WTC11 (cell line): Measurements from ENCODE around the gene CD2. TPM values are rescaled to one million over a fixed set of nuclear protein-coding genes. Genes with fewer than 3 reads are reported as not detected.

ENCODE experiments used
- ATAC-seq: fragments of 200-7000 bp; cut with Tn5 transposase; 2 replicates; pipeline ENCODE4 v1.10.0; 2021; ENCODE audit warnings: mild to moderate bottlenecking, moderate library complexity
- CTCF ChIA-PET: fragments of 300-600 bp; sonication (Branson Sonifier 250); formaldehyde crosslinking; loops from one replicate; lab custom pipeline; 2021; ENCODE audit warnings: antibody characterized with exemption; lab: Charles Lee
- POLR2A ChIA-PET: fragments of 350-600 bp; sonication (Branson Sonifier 250); formaldehyde crosslinking; loops from one replicate; lab custom pipeline; 2021; ENCODE audit warnings: antibody characterized with exemption; lab: Charles Lee
- DNase-seq: peaks from one replicate; pipeline ENCODE4 v3.0.0; 2021; ENCODE audit warnings: low spot score
- H3K27ac Mint-ChIP-seq: 2 replicates; pipeline ENCODE4 v1.8.0; 2021; ENCODE audit warnings: mixed read lengths
- H3K27me3 Mint-ChIP-seq: 2 replicates; pipeline ENCODE4 v1.8.0; 2021; ENCODE audit warnings: low read depth, mild to moderate bottlenecking, moderate library complexity, mixed read lengths
- H3K36me3 Mint-ChIP-seq: 2 replicates; pipeline ENCODE4 v1.8.0; 2021; ENCODE audit warnings: mixed read lengths
- H3K4me1 Mint-ChIP-seq: 2 replicates; pipeline ENCODE4 v1.8.0; 2022; ENCODE audit warnings: mixed read lengths
- H3K4me3 Mint-ChIP-seq: 2 replicates; pipeline ENCODE4 v1.8.0; 2021; ENCODE audit warnings: mild to moderate bottlenecking, moderate library complexity, mixed read lengths
- H3K9me3 Mint-ChIP-seq: 2 replicates; pipeline ENCODE4 v1.8.0; 2021; ENCODE audit warnings: mixed read lengths
- CBFB ChIP-seq: sonication (generic); formaldehyde crosslinking; IDR thresholded peaks from 2 replicates; pipeline ENCODE4 v1.8.1; 2022; ENCODE audit warnings: mild to moderate bottlenecking, low read depth, missing genetic modification reagents
- EMX1 ChIP-seq: fragments of 250-450 bp; sonication (Bioruptor Pico); IDR thresholded peaks from 2 replicates; pipeline ENCODE4 v1.8.0; 2021; ENCODE audit warnings: mild to moderate bottlenecking
- GABPB1 ChIP-seq: sonication (generic); formaldehyde crosslinking; IDR thresholded peaks from 2 replicates; pipeline ENCODE4 v1.8.1; 2023; ENCODE audit warnings: mild to moderate bottlenecking, missing genetic modification reagents
- GTF2I ChIP-seq: fragments of 250-450 bp; sonication (Bioruptor Pico); conservative IDR thresholded peaks from 2 replicates; pipeline ENCODE4 v1.4.0; 2021; ENCODE audit warnings: mild to moderate bottlenecking
- JAZF1 ChIP-seq: fragments of 250-450 bp; sonication (Bioruptor Pico); IDR thresholded peaks from 2 replicates; pipeline ENCODE4 v1.9.0; 2021; ENCODE audit warnings: moderate library complexity, mild to moderate bottlenecking, inconsistent platforms
- JUN ChIP-seq: sonication (generic); formaldehyde crosslinking; IDR thresholded peaks from 2 replicates; pipeline ENCODE4 v1.8.0; 2023; ENCODE audit warnings: mild to moderate bottlenecking, missing genetic modification reagents
- NFATC4 ChIP-seq: fragments of 250-450 bp; sonication (Bioruptor Pico); IDR thresholded peaks from 2 replicates; pipeline ENCODE4 v1.9.0; 2021; ENCODE audit warnings: mild to moderate bottlenecking
- NR1H2 ChIP-seq: sonication (generic); formaldehyde crosslinking; IDR thresholded peaks from 2 replicates; pipeline ENCODE4 v1.9.0; 2021; ENCODE audit warnings: mild to moderate bottlenecking, moderate library complexity, missing genetic modification reagents
- NR3C1 ChIP-seq: sonication (generic); formaldehyde crosslinking; conservative IDR thresholded peaks from 2 replicates; pipeline ENCODE4 v1.8.1; 2023; ENCODE audit warnings: low read depth, mild to moderate bottlenecking, missing genetic modification reagents
- PRRX2 ChIP-seq: fragments of 250-450 bp; sonication (Bioruptor Pico); IDR thresholded peaks from 2 replicates; pipeline ENCODE4 v1.8.0; 2021; ENCODE audit warnings: mild to moderate bottlenecking
- TEAD1 ChIP-seq: sonication (generic); formaldehyde crosslinking; IDR thresholded peaks from 2 replicates; pipeline ENCODE4 v1.8.0; 2022; ENCODE audit warnings: mild to moderate bottlenecking, missing genetic modification reagents
- TEAD4 ChIP-seq: sonication (generic); formaldehyde crosslinking; IDR thresholded peaks from 2 replicates; pipeline ENCODE4 v1.8.0; 2022; ENCODE audit warnings: mild to moderate bottlenecking, missing genetic modification reagents
- ZNF232 ChIP-seq: sonication (generic); formaldehyde crosslinking; IDR thresholded peaks from 2 replicates; pipeline ENCODE4 v1.8.0; 2022; ENCODE audit warnings: mild to moderate bottlenecking, missing genetic modification reagents
- ZNF317 ChIP-seq: sonication (generic); formaldehyde crosslinking; IDR thresholded peaks from 2 replicates; pipeline ENCODE4 v1.8.1; 2023; ENCODE audit warnings: low read depth, mild to moderate bottlenecking, moderate library complexity, missing genetic modification reagents, borderline replicate concordance
- ZNF416 ChIP-seq: fragments of 250-450 bp; sonication (Bioruptor Pico); IDR thresholded peaks from 2 replicates; pipeline ENCODE4 v1.9.0; 2021; ENCODE audit warnings: mild to moderate bottlenecking, inconsistent platforms
- total RNA-seq: library from RNA; stranded (reverse); gene quantifications from 3 replicates; pipeline ENCODE4 v1.2.3, GENCODE V29; 2021
- TF ChIP-seq, protein P1 (sequence below): fragments of 250-450 bp; sonication (Bioruptor Pico); IDR thresholded peaks from 2 replicates; pipeline ENCODE4 v1.9.0; 2021; ENCODE audit warnings: mild to moderate bottlenecking, borderline replicate concordance
- TF ChIP-seq, protein P2 (sequence below): fragments of 250-450 bp; sonication (Bioruptor Pico); IDR thresholded peaks from 2 replicates; pipeline ENCODE4 v1.9.0; 2021; ENCODE audit warnings: moderate library complexity, mild to moderate bottlenecking, inconsistent platforms, borderline replicate concordance
- TF ChIP-seq, protein P3 (sequence below): sonication (generic); formaldehyde crosslinking; IDR thresholded peaks from 2 replicates; pipeline ENCODE4 v1.8.0; 2023; ENCODE audit warnings: missing genetic modification reagents, mild to moderate bottlenecking, borderline replicate concordance
- TF ChIP-seq, protein P4 (sequence below): sonication (generic); formaldehyde crosslinking; IDR thresholded peaks from 2 replicates; pipeline ENCODE4 v1.8.1; 2022; ENCODE audit warnings: mild to moderate bottlenecking, missing genetic modification reagents, moderate library complexity, borderline replicate concordance
- TF ChIP-seq, protein P5 (sequence below): sonication (generic); formaldehyde crosslinking; IDR thresholded peaks from 2 replicates; pipeline ENCODE4 v1.8.1; 2022; ENCODE audit warnings: mild to moderate bottlenecking, moderate library complexity, missing genetic modification reagents
- TF ChIP-seq, protein P6 (sequence below): sonication (generic); formaldehyde crosslinking; IDR thresholded peaks from 2 replicates; pipeline ENCODE4 v1.8.1; 2023; ENCODE audit warnings: mild to moderate bottlenecking, missing genetic modification reagents, moderate library complexity

Gene CD2
- total RNA-seq, 1 experiment from 2014 or later = 0.13 TPM

DNA sequence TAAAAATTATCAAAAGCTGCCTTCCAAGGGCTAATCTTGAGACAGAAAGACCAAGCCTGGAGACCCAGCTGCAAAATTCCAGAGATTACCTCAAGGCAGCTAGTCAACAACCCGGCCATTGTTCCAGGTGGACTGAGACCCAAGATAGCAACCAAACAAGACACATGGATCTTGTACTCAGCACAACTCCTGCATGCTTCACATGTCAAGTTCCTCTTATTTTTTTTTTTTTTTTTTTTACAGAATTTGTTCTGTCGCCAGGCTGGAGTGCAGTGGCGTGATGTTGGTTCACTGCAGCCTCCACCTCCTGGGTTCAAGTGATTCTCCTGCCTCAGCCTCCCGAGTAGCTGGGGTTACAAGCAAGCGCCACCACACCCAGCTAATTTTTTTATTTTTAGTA is 40.1 kb downstream of the CD2 start:
- no peak for ATAC-seq
- Mint-ChIP-seq H3K27ac (no peak overlapping the region), H3K27me3 (no peaks in the 10 kb centered on the region), H3K9me3 (peaks cover 12% of the 10 kb centered on the region), H3K4me1 (peaks cover 22% of the 10 kb centered on the region), H3K4me3 (no peak overlapping the region), H3K36me3 (peaks cover 2% of the 10 kb centered on the region)
- ChIA-PET POLR2A (no interaction called here), CTCF (interaction anchor here (1.1 kb wide), 1 partner anchor 23 kb away, joined by 3 read pairs; no protein-coding TSS in a partner anchor)
- TF ChIP-seq, protein P1, sequence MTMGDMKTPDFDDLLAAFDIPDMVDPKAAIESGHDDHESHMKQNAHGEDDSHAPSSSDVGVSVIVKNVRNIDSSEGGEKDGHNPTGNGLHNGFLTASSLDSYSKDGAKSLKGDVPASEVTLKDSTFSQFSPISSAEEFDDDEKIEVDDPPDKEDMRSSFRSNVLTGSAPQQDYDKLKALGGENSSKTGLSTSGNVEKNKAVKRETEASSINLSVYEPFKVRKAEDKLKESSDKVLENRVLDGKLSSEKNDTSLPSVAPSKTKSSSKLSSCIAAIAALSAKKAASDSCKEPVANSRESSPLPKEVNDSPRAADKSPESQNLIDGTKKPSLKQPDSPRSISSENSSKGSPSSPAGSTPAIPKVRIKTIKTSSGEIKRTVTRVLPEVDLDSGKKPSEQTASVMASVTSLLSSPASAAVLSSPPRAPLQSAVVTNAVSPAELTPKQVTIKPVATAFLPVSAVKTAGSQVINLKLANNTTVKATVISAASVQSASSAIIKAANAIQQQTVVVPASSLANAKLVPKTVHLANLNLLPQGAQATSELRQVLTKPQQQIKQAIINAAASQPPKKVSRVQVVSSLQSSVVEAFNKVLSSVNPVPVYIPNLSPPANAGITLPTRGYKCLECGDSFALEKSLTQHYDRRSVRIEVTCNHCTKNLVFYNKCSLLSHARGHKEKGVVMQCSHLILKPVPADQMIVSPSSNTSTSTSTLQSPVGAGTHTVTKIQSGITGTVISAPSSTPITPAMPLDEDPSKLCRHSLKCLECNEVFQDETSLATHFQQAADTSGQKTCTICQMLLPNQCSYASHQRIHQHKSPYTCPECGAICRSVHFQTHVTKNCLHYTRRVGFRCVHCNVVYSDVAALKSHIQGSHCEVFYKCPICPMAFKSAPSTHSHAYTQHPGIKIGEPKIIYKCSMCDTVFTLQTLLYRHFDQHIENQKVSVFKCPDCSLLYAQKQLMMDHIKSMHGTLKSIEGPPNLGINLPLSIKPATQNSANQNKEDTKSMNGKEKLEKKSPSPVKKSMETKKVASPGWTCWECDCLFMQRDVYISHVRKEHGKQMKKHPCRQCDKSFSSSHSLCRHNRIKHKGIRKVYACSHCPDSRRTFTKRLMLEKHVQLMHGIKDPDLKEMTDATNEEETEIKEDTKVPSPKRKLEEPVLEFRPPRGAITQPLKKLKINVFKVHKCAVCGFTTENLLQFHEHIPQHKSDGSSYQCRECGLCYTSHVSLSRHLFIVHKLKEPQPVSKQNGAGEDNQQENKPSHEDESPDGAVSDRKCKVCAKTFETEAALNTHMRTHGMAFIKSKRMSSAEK (CRISPR knock-in tag) = no peak
- TF ChIP-seq NR1H2 (CRISPR knock-in tag) (no peak), GABPB1 (CRISPR knock-in tag) (no peak), EMX1 (no peak), CBFB (CRISPR knock-in tag) (no peak), ZNF317 (CRISPR knock-in tag) (no peak), PRRX2 (CRISPR knock-in tag) (no peak), ZNF232 (CRISPR knock-in tag) (no peak)
- TF ChIP-seq, protein P2, sequence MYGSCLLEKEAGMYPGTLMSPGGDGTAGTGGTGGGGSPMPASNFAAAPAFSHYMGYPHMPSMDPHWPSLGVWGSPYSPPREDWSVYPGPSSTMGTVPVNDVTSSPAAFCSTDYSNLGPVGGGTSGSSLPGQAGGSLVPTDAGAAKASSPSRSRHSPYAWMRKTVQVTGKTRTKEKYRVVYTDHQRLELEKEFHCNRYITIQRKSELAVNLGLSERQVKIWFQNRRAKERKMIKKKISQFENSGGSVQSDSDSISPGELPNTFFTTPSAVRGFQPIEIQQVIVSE (CRISPR knock-in tag) = no peak
- TF ChIP-seq, protein P3, sequence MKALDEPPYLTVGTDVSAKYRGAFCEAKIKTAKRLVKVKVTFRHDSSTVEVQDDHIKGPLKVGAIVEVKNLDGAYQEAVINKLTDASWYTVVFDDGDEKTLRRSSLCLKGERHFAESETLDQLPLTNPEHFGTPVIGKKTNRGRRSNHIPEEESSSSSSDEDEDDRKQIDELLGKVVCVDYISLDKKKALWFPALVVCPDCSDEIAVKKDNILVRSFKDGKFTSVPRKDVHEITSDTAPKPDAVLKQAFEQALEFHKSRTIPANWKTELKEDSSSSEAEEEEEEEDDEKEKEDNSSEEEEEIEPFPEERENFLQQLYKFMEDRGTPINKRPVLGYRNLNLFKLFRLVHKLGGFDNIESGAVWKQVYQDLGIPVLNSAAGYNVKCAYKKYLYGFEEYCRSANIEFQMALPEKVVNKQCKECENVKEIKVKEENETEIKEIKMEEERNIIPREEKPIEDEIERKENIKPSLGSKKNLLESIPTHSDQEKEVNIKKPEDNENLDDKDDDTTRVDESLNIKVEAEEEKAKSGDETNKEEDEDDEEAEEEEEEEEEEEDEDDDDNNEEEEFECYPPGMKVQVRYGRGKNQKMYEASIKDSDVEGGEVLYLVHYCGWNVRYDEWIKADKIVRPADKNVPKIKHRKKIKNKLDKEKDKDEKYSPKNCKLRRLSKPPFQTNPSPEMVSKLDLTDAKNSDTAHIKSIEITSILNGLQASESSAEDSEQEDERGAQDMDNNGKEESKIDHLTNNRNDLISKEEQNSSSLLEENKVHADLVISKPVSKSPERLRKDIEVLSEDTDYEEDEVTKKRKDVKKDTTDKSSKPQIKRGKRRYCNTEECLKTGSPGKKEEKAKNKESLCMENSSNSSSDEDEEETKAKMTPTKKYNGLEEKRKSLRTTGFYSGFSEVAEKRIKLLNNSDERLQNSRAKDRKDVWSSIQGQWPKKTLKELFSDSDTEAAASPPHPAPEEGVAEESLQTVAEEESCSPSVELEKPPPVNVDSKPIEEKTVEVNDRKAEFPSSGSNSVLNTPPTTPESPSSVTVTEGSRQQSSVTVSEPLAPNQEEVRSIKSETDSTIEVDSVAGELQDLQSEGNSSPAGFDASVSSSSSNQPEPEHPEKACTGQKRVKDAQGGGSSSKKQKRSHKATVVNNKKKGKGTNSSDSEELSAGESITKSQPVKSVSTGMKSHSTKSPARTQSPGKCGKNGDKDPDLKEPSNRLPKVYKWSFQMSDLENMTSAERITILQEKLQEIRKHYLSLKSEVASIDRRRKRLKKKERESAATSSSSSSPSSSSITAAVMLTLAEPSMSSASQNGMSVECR (CRISPR knock-in tag) = no peak
- TF ChIP-seq, protein P4, sequence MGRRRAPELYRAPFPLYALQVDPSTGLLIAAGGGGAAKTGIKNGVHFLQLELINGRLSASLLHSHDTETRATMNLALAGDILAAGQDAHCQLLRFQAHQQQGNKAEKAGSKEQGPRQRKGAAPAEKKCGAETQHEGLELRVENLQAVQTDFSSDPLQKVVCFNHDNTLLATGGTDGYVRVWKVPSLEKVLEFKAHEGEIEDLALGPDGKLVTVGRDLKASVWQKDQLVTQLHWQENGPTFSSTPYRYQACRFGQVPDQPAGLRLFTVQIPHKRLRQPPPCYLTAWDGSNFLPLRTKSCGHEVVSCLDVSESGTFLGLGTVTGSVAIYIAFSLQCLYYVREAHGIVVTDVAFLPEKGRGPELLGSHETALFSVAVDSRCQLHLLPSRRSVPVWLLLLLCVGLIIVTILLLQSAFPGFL (CRISPR knock-in tag) = no peak
- TF ChIP-seq, protein P5, sequence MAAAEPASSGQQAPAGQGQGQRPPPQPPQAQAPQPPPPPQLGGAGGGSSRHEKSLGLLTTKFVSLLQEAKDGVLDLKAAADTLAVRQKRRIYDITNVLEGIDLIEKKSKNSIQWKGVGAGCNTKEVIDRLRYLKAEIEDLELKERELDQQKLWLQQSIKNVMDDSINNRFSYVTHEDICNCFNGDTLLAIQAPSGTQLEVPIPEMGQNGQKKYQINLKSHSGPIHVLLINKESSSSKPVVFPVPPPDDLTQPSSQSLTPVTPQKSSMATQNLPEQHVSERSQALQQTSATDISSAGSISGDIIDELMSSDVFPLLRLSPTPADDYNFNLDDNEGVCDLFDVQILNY (CRISPR knock-in tag) = no peak
- DNase-seq = no peak

DNA sequence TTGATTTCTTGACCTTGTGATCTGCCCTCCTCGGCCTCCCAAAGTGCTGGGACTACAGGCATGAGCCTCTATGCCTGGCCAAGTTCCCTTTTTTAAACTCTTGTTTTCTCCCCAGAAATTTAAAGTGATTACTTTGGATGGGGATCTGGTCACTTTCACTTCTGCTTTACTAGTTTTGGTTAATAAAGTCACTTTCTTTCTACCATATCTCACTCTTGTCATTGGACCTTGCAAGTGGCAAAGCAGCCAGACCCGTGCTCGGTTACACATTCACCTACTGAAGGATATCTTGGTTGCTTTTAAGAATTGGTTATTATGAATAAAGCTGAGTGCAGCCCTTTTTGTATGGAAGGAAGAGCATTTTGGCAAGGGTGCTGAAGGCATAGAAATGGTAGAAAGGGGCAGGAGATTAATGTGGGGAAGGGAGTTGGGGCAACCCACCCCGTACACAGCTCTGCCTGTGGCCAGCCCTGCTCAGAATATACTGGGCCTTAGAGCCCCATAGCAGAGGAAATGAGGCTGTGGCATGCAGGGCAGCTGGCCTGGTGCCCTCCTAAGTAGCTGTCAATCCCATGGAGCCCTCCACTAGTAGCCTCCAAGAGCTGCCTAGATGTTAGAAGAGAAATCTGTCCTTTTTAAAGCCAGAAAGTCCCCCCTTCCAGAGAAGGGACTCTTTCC is 40.7 kb downstream of the CD2 start:
- TF ChIP-seq, protein P6, sequence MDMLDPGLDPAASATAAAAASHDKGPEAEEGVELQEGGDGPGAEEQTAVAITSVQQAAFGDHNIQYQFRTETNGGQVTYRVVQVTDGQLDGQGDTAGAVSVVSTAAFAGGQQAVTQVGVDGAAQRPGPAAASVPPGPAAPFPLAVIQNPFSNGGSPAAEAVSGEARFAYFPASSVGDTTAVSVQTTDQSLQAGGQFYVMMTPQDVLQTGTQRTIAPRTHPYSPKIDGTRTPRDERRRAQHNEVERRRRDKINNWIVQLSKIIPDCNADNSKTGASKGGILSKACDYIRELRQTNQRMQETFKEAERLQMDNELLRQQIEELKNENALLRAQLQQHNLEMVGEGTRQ (CRISPR knock-in tag) = no peak
- TF ChIP-seq PRRX2 (CRISPR knock-in tag) (no peak), TEAD1 (no peak), CBFB (CRISPR knock-in tag) (no peak), NFATC4 (no peak), NR3C1 (no peak), JUN (CRISPR knock-in tag) (no peak), TEAD4 (CRISPR knock-in tag) (no peak), ZNF416 (CRISPR knock-in tag) (no peak), GTF2I (CRISPR knock-in tag) (no peak), JAZF1 (no peak)
- Mint-ChIP-seq H3K27me3 (no peaks in the 10 kb centered on the region), H3K4me3 (no peak overlapping the region), H3K4me1 (peaks cover 22% of the 10 kb centered on the region), H3K36me3 (peaks cover 2% of the 10 kb centered on the region), H3K27ac (no peak overlapping the region), H3K9me3 (peaks cover 12% of the 10 kb centered on the region)
- ChIA-PET POLR2A (no interaction called here), CTCF (interaction anchor here (1.1 kb wide), 1 partner anchor 23 kb away, joined by 3 read pairs; no protein-coding TSS in a partner anchor)
- DNase-seq (no peak), ATAC-seq (no peak)
